IPS-NIHi11 (cell line): ENCODE results near the gene HLA-E.
A peak's percentile ranks its signal among the peaks of the same experiment; 100 is the strongest.
"Not testable (repeated sequence)": the region's sequence is repeated elsewhere in the genome, so short reads cannot be mapped to it uniquely, and the experiment has no call there.

Experiments used
- DNase-seq: peaks from one replicate; pipeline ENCODE4 v3.0.0; 2012; ENCODE audit warnings: mixed read lengths, low spot score

HLA-E gene

GRCh38 chr6:30489081-30490025 is at the start of gene HLA-E:
Gene HLA-E (plus strand): TSS chr6:30489509. CDS start chr6:30489532, 23 bp downstream.
- peak; percentile 88 for DNase-seq

DNA sequence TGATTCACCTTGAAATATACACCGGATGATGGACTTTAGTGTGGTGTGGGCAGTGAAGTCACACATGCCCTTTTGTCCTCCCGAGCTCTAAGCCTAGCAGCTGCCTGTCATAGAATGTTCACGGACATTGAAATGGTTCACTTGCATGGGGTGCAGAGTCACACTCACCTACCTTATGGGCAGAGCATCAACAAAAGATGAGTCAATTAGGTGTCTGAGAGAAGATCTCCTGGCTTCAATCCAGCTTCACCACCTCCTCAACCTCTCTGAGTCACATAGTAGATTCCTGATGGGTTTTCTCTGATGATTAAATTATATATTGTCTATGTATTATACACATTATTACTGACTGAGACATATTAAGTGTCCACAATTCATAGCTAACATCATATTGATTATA is 48.1 kb upstream of the HLA-E start:
- DNase-seq = no peak

- no peak for DNase-seq
Measured at GRCh38 chr6:30443657-30444450, 45.5 kb upstream of the HLA-E start.

DNA sequence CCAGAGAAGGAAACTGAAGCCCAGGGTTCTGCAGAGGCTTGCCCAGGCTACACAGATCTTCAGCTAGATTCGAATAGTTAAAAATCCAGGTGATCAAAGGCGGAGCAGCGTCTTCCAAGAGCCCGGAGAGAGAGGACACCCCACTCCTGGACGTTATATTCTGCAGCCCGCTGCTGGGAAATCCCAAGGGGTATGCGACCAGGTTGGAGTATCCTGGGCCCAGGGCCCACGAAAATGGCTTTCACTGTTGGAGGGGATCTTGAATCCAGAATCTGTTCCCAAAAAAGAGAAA is 44.9 kb upstream of the HLA-E start:
- DNase-seq = no peak

DNA sequence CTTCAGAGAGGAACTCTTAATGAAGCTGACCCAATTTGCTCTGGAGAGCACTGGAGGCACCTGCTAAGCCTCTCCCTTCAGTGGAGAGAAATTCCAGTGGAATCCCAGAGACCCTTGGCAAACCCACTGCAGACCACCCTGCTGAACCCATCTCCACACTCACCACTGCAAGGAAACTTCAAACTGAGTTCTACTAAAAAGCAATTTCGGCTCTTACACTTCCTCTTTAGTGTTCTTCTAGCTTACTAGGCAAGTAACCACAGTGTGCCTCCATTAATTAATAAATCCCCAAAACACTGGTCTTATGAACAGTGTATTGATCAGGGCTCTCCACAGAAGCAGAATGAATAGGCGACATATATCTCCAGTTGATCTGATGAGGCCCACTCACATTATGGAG is 43.0 kb upstream of the HLA-E start:
- DNase-seq = no peak

DNA sequence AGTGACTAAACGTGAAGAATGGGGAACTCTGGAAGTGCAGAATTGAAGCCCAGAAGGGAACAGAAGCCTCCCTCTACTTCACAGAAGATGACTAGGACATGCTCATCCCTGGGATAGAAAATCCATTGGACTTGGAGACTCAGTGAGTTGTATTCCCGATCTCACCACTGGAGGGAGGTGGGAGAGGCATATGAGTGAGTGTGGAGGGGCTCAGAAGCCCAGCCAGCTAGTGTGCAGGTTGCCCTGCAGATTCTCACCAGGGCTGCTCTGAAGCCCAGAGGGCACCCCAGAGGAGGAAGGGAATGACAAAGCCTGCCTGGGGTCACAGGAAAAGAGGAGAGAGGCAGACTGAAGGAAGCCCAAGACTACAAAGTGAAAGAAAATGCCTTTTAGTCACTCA is 42.1 kb upstream of the HLA-E start:
- DNase-seq = peak; percentile 87

DNA sequence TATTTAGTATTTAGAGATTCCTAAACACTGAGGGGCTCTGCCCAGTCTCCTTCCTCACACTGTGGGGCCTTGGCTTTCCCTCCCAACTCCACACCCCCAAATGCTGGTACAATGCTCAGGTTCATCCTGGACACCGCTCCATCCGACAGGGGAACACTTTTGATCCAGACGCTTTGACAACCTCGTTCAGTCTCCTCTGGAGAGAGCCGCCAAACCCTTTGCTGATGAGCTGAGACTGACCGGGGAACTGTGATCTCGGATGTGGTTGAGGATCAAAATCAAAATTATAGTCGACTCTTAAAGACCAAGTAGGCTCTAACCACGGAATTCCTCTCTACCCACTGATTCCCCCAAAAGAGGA is 38.8 kb upstream of the HLA-E start:
- DNase-seq = no peak

GRCh38 chr6:30450909-30451841 is 38.1 kb upstream of the HLA-E start:
- DNase-seq = peak; percentile 39

- DNase-seq = no peak
Measured at GRCh38 chr6:30452736-30453507, 36.4 kb upstream of the HLA-E start.

- DNase-seq = peak; percentile 97
Measured at GRCh38 chr6:30453508-30454116, 35.7 kb upstream of the HLA-E start.

DNA sequence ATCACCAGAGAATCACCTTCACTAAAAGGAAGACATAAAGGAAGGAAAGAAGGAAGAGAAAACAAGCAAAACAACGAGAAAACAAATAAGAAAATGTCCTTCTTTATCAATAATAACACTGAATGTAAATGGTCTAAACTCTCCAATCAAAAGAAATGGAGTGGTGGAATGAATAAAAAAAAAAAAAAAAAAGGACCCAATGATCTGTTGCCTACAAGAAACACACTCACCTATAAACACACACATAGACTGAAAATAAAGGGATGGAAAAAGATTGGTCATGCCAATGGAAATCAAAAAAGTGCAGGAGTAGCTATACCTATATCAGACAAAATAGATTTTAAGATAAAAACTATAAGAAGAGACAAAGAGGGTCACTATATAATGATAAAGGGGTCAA is 30.2 kb upstream of the HLA-E start:
- DNase-seq = no peak

DNA sequence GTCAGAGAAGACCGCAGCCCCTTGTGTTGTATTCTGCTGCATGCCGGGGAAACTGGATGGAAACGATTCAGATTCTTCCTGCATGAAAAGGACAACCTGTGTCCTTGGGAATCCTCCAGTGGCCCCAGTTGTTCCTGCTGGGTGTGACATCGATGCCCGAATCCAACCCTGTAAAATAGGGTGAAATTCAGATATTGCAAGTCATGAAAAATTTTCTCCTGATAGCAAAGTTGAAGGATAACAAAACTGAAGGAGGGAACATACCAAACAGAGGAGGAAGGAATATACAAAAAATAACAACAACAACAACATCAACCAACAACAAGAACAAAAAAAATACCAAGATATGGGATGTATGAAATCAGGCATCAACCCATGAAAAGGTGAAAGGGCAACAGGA is 28.3 kb upstream of the HLA-E start:
- no peak for DNase-seq

- no peak for DNase-seq
Measured at GRCh38 chr6:30462482-30462881, 26.8 kb upstream of the HLA-E start.

DNA sequence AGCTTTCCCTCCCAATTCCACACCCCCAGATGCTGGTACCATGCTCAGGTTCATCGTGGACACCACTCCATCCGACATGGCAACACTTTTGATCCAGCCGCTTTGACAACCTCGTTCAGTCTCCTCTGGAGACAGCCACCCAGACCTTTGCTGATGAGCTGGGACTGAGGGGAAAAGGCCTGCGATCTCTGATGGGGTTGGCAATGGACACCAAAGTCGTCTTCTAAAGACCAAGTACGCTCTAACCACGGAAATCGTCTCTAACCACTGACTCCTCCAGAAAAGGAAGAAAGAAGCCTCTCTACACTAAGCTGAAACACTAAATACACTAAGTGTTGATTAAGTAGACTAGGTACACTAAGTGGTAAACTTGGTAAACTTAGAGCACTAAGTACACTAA is 26.1 kb upstream of the HLA-E start:
- DNase-seq = no peak

GRCh38 chr6:30463651-30464618 is 25.4 kb upstream of the HLA-E start:
- DNase-seq = peak; percentile 29

DNA sequence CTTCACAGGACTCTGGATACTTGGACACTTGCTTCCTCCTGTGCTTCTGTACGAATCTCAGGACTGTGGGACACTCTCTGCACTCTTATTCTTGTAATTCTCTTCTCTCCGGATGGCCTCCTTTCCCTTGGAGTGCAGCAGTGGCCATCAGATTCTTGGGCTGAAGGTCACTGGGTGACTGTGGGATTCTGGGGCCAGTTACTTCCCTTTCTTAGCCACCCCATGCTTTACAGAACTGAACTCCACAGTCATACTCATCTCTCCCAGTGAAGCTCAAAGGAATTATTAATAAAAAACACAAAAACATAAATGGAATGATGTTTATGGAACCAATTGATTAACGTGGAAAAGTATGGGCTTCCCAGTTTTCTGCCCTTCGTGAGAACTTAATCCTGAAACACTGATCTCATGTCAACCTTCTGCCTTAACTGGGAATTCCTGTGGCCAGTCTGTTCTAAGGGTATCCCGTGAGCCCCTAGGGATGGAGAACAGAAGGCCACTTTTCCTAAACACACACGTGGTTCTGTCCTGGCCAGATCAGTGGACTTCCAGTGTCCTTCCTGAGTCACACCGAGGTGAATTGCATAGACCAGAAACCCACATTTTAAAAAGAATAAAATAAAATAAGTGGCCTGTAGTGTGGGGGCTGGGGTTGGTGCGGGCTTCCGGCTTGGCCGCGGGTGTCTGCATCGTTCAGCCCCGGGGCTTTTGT is 23.6 kb upstream of the HLA-E start:
- no peak for DNase-seq

- no peak for DNase-seq
Measured at GRCh38 chr6:30470968-30471367, 18.3 kb upstream of the HLA-E start.

DNA sequence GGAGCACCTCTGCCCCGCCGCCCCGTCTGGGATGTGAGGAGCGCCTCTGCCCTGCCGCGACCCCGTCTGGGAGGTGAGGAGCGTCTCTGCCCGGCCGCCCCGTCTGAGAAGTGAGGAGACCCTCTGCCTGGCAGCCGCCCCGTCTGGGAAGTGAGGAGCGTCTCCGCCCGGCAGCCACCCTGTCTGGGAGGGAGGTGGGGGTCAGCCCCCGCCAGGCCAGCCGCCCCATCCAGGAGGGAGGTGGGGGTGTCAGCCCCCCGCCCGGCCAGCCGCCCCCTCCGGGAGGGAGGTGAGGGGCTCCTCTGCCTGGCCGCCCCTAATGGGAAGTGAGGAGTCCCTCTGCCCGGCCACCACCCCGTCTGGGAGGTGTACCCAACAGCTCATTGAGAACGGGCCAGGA is 14.2 kb upstream of the HLA-E start:
- not testable (repeated sequence) for DNase-seq

- DNase-seq = no peak
Measured at GRCh38 chr6:30480536-30481156, 8.7 kb upstream of the HLA-E start.
